H1 (cell line): ENCODE results near the gene FANCM.

Source experiments
- BACH1 ChIP-seq: IDR thresholded peaks from 2 replicates; pipeline ENCODE4 v1.6.1; 2012; ENCODE audit warnings: low read length, improper control_type of control experiment
- FOSL1 ChIP-seq: IDR thresholded peaks from 2 replicates; pipeline ENCODE4 v1.6.1; 2011; ENCODE audit warnings: mild to moderate bottlenecking, low read depth, low read length, moderate library complexity; ENCODE audit not compliant: insufficient read depth
- GABPA ChIP-seq: IDR thresholded peaks from 2 replicates; pipeline ENCODE4 v1.6.1; 2011; ENCODE audit warnings: mild to moderate bottlenecking, low read length, moderate library complexity, borderline replicate concordance; ENCODE audit not compliant: insufficient read depth
- MAFK ChIP-seq: IDR thresholded peaks from 2 replicates; pipeline ENCODE4 v1.6.1; 2012; ENCODE audit warnings: low read depth, mild to moderate bottlenecking, improper control_type of control experiment, low read length
- POLR2A ChIP-seq, 2 experiments: IDR thresholded peaks; 1 replicate in 1 of 2; 2 replicates in 1 of 2; pipeline ENCODE4 v1.6.1; 2011; ENCODE audit warnings: low read depth in 2 of 2, low read length in 2 of 2, mild to moderate bottlenecking in 2 of 2; ENCODE audit errors: control extremely low read depth in 1 of 2
- POLR2AphosphoS5 ChIP-seq: IDR thresholded peaks from 2 replicates; pipeline ENCODE4 v1.6.1; 2011; ENCODE audit warnings: low read depth, low read length
- RAD21 ChIP-seq, 2 experiments: IDR thresholded peaks in 1 of 2; conservative IDR thresholded peaks in 1 of 2; 2 replicates each; pipeline ENCODE4 v1.6.1; 2011; ENCODE audit warnings: low read depth in 2 of 2, low read length in 2 of 2, improper control_type of control experiment in 1 of 2, inconsistent platforms in 1 of 2, mild to moderate bottlenecking in 1 of 2, moderate library complexity in 1 of 2
- TAF1 ChIP-seq: IDR thresholded peaks from 2 replicates; pipeline ENCODE4 v1.6.1; 2011; ENCODE audit warnings: mild to moderate bottlenecking, low read depth, low read length
- ZNF274 ChIP-seq: IDR thresholded peaks from 2 replicates; pipeline ENCODE4 v1.7.0; 2012; ENCODE audit warnings: low read length, borderline replicate concordance; ENCODE audit errors: extremely low read depth
- TF ChIP-seq, protein P1 (sequence below), 3 experiments: IDR thresholded peaks; 1 replicate in 2 of 3; 2 replicates in 1 of 3; pipeline versions ENCODE4 v1.5.1 to v1.6.1; 2011; ENCODE audit warnings: low read length in 3 of 3, mild to moderate bottlenecking in 3 of 3, inconsistent platforms in 2 of 3, low read depth in 1 of 3, moderate library complexity in 1 of 3; ENCODE audit not compliant: insufficient read depth in 1 of 3; ENCODE audit errors: control extremely low read depth in 1 of 3

DNA sequence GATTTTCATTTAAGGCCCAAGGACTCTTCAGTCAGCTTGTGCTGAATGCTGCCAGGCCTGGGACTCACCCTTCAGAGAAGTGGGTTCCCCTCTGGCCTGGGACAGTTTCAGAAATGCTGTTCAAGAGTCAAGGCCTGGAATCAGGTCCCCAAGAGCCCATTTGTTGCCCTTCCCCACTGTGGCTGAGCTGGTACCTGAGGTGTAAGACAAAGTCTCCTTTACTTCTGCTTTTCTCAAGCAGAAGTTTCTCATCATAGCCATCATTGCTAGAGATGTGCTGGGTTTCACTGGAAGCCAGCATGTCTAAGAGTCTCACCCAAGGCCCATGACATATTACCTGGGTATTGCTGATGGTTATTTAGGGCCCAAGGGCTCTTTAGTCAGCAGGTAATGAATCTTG, 8.9 kb downstream of the FANCM start:
- TF ChIP-seq, protein P1, sequence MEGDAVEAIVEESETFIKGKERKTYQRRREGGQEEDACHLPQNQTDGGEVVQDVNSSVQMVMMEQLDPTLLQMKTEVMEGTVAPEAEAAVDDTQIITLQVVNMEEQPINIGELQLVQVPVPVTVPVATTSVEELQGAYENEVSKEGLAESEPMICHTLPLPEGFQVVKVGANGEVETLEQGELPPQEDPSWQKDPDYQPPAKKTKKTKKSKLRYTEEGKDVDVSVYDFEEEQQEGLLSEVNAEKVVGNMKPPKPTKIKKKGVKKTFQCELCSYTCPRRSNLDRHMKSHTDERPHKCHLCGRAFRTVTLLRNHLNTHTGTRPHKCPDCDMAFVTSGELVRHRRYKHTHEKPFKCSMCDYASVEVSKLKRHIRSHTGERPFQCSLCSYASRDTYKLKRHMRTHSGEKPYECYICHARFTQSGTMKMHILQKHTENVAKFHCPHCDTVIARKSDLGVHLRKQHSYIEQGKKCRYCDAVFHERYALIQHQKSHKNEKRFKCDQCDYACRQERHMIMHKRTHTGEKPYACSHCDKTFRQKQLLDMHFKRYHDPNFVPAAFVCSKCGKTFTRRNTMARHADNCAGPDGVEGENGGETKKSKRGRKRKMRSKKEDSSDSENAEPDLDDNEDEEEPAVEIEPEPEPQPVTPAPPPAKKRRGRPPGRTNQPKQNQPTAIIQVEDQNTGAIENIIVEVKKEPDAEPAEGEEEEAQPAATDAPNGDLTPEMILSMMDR (IDR thresholded peaks at IDR 0.05; ENCODE audit: control extremely low read depth in 1 of 3, insufficient read depth in 1 of 3, low read depth in 1 of 3, low read length in 3 of 3), result no peak
- TF ChIP-seq TAF1, result no peak
- no peak for TF ChIP-seq RAD21 (IDR thresholded peaks at IDR 0.05 in 1 of 2, conservative IDR thresholded peaks at IDR 0.05 in 1 of 2; ENCODE audit: low read depth in 2 of 2, low read length in 2 of 2)
- TF ChIP-seq BACH1, result no peak
- TF ChIP-seq POLR2A (IDR thresholded peaks at IDR 0.05; ENCODE audit: control extremely low read depth in 1 of 2, low read depth in 2 of 2, low read length in 2 of 2), result no peak
- TF ChIP-seq FOSL1, result no peak
- no peak for TF ChIP-seq POLR2AphosphoS5
- no peak for TF ChIP-seq GABPA
- no peak for TF ChIP-seq ZNF274
- TF ChIP-seq MAFK, result no peak
